NCI-H526 (cell line): Measurements from ENCODE around the gene SH2B3.

ENCODE experiments used
- DNase-seq, 2 experiments: peaks; one replicate each; lab custom pipeline; 2025; lab: John Stamatoyannopoulos, UW

The SH2B3 gene

GRCh38 chr12:111409780-111410430 lies 4.2 kb downstream of the SH2B3 start:
- no peak for DNase-seq

GRCh38 chr12:111410431-111411184 lies 4.9 kb downstream of the SH2B3 start:
- no peak for DNase-seq

- DNase-seq, result no peak
Measured at GRCh38 chr12:111411185-111411764, 5.6 kb downstream of the SH2B3 start.

- no peak for DNase-seq
Measured at GRCh38 chr12:111412007-111412829, 6.5 kb downstream of the SH2B3 start.

GRCh38 chr12:111412830-111413441 lies 7.2 kb downstream of the SH2B3 start:
- DNase-seq, result no peak

GRCh38 chr12:111413442-111414086 lies 7.8 kb downstream of the SH2B3 start:
- DNase-seq, result no peak

GRCh38 chr12:111414711-111415252 lies 9.1 kb downstream of the SH2B3 start:
- no peak for DNase-seq

- no peak for DNase-seq
Measured at GRCh38 chr12:111417290-111417689, 11.6 kb downstream of the SH2B3 start.

GRCh38 chr12:111417784-111418593 lies 12.3 kb downstream of the SH2B3 start:
- no peak for DNase-seq

GRCh38 chr12:111418594-111418880 lies 12.8 kb downstream of the SH2B3 start:
- DNase-seq, result no peak

- DNase-seq, result no peak
Measured at GRCh38 chr12:111419784-111420183, 14.1 kb downstream of the SH2B3 start.

GRCh38 chr12:111420494-111420893 lies 14.8 kb downstream of the SH2B3 start:
- DNase-seq, result no peak

- no peak for DNase-seq
Measured at GRCh38 chr12:111424189-111424792, 18.6 kb downstream of the SH2B3 start.

GRCh38 chr12:111424793-111425251 lies 19.1 kb downstream of the SH2B3 start:
- DNase-seq, result no peak

- no peak for DNase-seq
Measured at GRCh38 chr12:111425655-111426054, 19.9 kb downstream of the SH2B3 start.

- DNase-seq, result no peak
Measured at GRCh38 chr12:111426344-111427185, 20.8 kb downstream of the SH2B3 start.

- DNase-seq, result no peak
Measured at GRCh38 chr12:111427417-111428074, 21.8 kb downstream of the SH2B3 start.

- DNase-seq, result no peak
Measured at GRCh38 chr12:111428081-111428727, 22.5 kb downstream of the SH2B3 start.
